Measurements from ENCODE around the gene ANKRD12.
A peak's percentile ranks its signal among the peaks of the same experiment; 100 is the strongest.

The ANKRD12 gene

GRCh38 chr18:9199681-9200080 is 63.1 kb downstream of the ANKRD12 start:
- Histone ChIP-seq H3K4me1 (ENCODE audit: control insufficient read depth in 2 of 2, insufficient read depth in 2 of 2, low read length in 2 of 2) (no peaks in the 10 kb centered on the region), H3K27me3 (ENCODE audit: control insufficient read depth in 2 of 2, insufficient read depth in 2 of 2, low read length in 2 of 2) (no peaks in the 10 kb centered on the region), H3K9ac (ENCODE audit: low read depth in 1 of 2, low read length in 2 of 2) (no peak overlapping the region), H3K27ac (ENCODE audit: low read depth in 2 of 2, low read length in 2 of 2) (no peak overlapping the region), H3K4me3 (ENCODE audit: low read length in 2 of 2) (no peak overlapping the region), H3K36me3 (ENCODE audit: control insufficient read depth in 2 of 2, insufficient read depth in 2 of 2, low read length in 2 of 2) (peaks cover 4 to 15% of the 10 kb centered on the region in 2 donors), H3K9me3 (ENCODE audit: control insufficient read depth in 2 of 2, low read length in 2 of 2) (no peaks in the 10 kb centered on the region)

GRCh38 chr18:9201224-9201623 is 64.6 kb downstream of the ANKRD12 start:
- H3K9ac ChIP-seq (ENCODE audit: low read depth in 1 of 2, low read length in 2 of 2), result no peak overlapping the region
- H3K4me1 ChIP-seq (ENCODE audit: control insufficient read depth in 2 of 2, insufficient read depth in 2 of 2, low read length in 2 of 2), result no peaks in the 10 kb centered on the region

GRCh38 chr18:9204659-9205058 is 68.1 kb downstream of the ANKRD12 start:
- Histone ChIP-seq H3K27me3 (ENCODE audit: control insufficient read depth in 2 of 2, insufficient read depth in 2 of 2, low read length in 2 of 2) (no peaks in the 10 kb centered on the region), H3K36me3 (ENCODE audit: control insufficient read depth in 2 of 2, insufficient read depth in 2 of 2, low read length in 2 of 2) (peaks cover 7 to 18% of the 10 kb centered on the region in 2 donors), H3K27ac (ENCODE audit: low read depth in 2 of 2, low read length in 2 of 2) (no peak overlapping the region), H3K9ac (ENCODE audit: low read depth in 1 of 2, low read length in 2 of 2) (no peak overlapping the region), H3K4me3 (ENCODE audit: low read length in 2 of 2) (no peak overlapping the region), H3K9me3 (ENCODE audit: control insufficient read depth in 2 of 2, low read length in 2 of 2) (no peaks in the 10 kb centered on the region), H3K4me1 (ENCODE audit: control insufficient read depth in 2 of 2, insufficient read depth in 2 of 2, low read length in 2 of 2) (no peaks in the 10 kb centered on the region)

More at GRCh38 chr18:9201224-9201623, 64.6 kb downstream of the ANKRD12 start:
- no peak overlapping the region for H3K27ac ChIP-seq (ENCODE audit: low read depth in 2 of 2, low read length in 2 of 2)
- no peaks in the 10 kb centered on the region for H3K27me3 ChIP-seq (ENCODE audit: control insufficient read depth in 2 of 2, insufficient read depth in 2 of 2, low read length in 2 of 2)
- peaks cover 5 to 11% of the 10 kb centered on the region in 2 donors for H3K36me3 ChIP-seq (ENCODE audit: control insufficient read depth in 2 of 2, insufficient read depth in 2 of 2, low read length in 2 of 2)
- no peaks in the 10 kb centered on the region for H3K9me3 ChIP-seq (ENCODE audit: control insufficient read depth in 2 of 2, low read length in 2 of 2)
- no peak overlapping the region for H3K4me3 ChIP-seq (ENCODE audit: low read length in 2 of 2)

- H3K4me3 ChIP-seq (ENCODE audit: low read length in 2 of 2), result no peak overlapping the region
- H3K9me3 ChIP-seq (ENCODE audit: control insufficient read depth in 2 of 2, low read length in 2 of 2), result no peaks in the 10 kb centered on the region
- no peak overlapping the region for H3K27ac ChIP-seq (ENCODE audit: low read depth in 2 of 2, low read length in 2 of 2)
- peaks cover 12 to 18% of the 10 kb centered on the region in 2 donors for H3K36me3 ChIP-seq (ENCODE audit: control insufficient read depth in 2 of 2, insufficient read depth in 2 of 2, low read length in 2 of 2)
- H3K4me1 ChIP-seq (ENCODE audit: control insufficient read depth in 2 of 2, insufficient read depth in 2 of 2, low read length in 2 of 2), result no peaks in the 10 kb centered on the region
- no peaks in the 10 kb centered on the region for H3K27me3 ChIP-seq (ENCODE audit: control insufficient read depth in 2 of 2, insufficient read depth in 2 of 2, low read length in 2 of 2)
- no peak overlapping the region for H3K9ac ChIP-seq (ENCODE audit: low read depth in 1 of 2, low read length in 2 of 2)
These were observed 69.8 kb downstream of the ANKRD12 start for GRCh38 chr18:9206421-9206820.

GRCh38 chr18:9209279-9209678 is 72.7 kb downstream of the ANKRD12 start:
- H3K4me1 ChIP-seq (ENCODE audit: control insufficient read depth in 2 of 2, insufficient read depth in 2 of 2, low read length in 2 of 2), result no peaks in the 10 kb centered on the region
- peaks cover 18 to 27% of the 10 kb centered on the region in 2 donors for H3K36me3 ChIP-seq (ENCODE audit: control insufficient read depth in 2 of 2, insufficient read depth in 2 of 2, low read length in 2 of 2)
- H3K9ac ChIP-seq (ENCODE audit: low read depth in 1 of 2, low read length in 2 of 2), result no peak overlapping the region
- no peak overlapping the region for H3K4me3 ChIP-seq (ENCODE audit: low read length in 2 of 2)
- no peak overlapping the region for H3K27ac ChIP-seq (ENCODE audit: low read depth in 2 of 2, low read length in 2 of 2)
- no peaks in the 10 kb centered on the region for H3K9me3 ChIP-seq (ENCODE audit: control insufficient read depth in 2 of 2, low read length in 2 of 2)
- no peaks in the 10 kb centered on the region for H3K27me3 ChIP-seq (ENCODE audit: control insufficient read depth in 2 of 2, insufficient read depth in 2 of 2, low read length in 2 of 2)

GRCh38 chr18:9210966-9211365 is 74.4 kb downstream of the ANKRD12 start:
- peaks cover 12 to 22% of the 10 kb centered on the region in 2 donors for H3K36me3 ChIP-seq (ENCODE audit: control insufficient read depth in 2 of 2, insufficient read depth in 2 of 2, low read length in 2 of 2)

GRCh38 chr18:9211955-9212354 is 75.4 kb downstream of the ANKRD12 start:
- Histone ChIP-seq H3K9me3 (ENCODE audit: control insufficient read depth in 2 of 2, low read length in 2 of 2) (no peaks in the 10 kb centered on the region), H3K36me3 (ENCODE audit: control insufficient read depth in 2 of 2, insufficient read depth in 2 of 2, low read length in 2 of 2) (peaks cover 19 to 25% of the 10 kb centered on the region in 2 donors), H3K27ac (ENCODE audit: low read depth in 2 of 2, low read length in 2 of 2) (no peak overlapping the region), H3K4me3 (ENCODE audit: low read length in 2 of 2) (no peak overlapping the region), H3K4me1 (ENCODE audit: control insufficient read depth in 2 of 2, insufficient read depth in 2 of 2, low read length in 2 of 2) (no peaks in the 10 kb centered on the region), H3K27me3 (ENCODE audit: control insufficient read depth in 2 of 2, insufficient read depth in 2 of 2, low read length in 2 of 2) (no peaks in the 10 kb centered on the region), H3K9ac (ENCODE audit: low read depth in 1 of 2, low read length in 2 of 2) (no peak overlapping the region)

More at GRCh38 chr18:9210966-9211365, 74.4 kb downstream of the ANKRD12 start:
- Histone ChIP-seq H3K9me3 (ENCODE audit: control insufficient read depth in 2 of 2, low read length in 2 of 2) (no peaks in the 10 kb centered on the region), H3K27ac (ENCODE audit: low read depth in 2 of 2, low read length in 2 of 2) (no peak overlapping the region), H3K4me1 (ENCODE audit: control insufficient read depth in 2 of 2, insufficient read depth in 2 of 2, low read length in 2 of 2) (no peaks in the 10 kb centered on the region), H3K27me3 (ENCODE audit: control insufficient read depth in 2 of 2, insufficient read depth in 2 of 2, low read length in 2 of 2) (no peaks in the 10 kb centered on the region), H3K9ac (ENCODE audit: low read depth in 1 of 2, low read length in 2 of 2) (no peak overlapping the region), H3K4me3 (ENCODE audit: low read length in 2 of 2) (no peak overlapping the region)

- Histone ChIP-seq H3K27ac (ENCODE audit: low read depth in 2 of 2, low read length in 2 of 2) (peak overlapping the region in 1 of 2 donors; percentile 7), H3K9me3 (ENCODE audit: control insufficient read depth in 2 of 2, low read length in 2 of 2) (no peaks in the 10 kb centered on the region), H3K36me3 (ENCODE audit: control insufficient read depth in 2 of 2, insufficient read depth in 2 of 2, low read length in 2 of 2) (peaks cover 12 to 23% of the 10 kb centered on the region in 2 donors), H3K27me3 (ENCODE audit: control insufficient read depth in 2 of 2, insufficient read depth in 2 of 2, low read length in 2 of 2) (no peaks in the 10 kb centered on the region), H3K4me3 (ENCODE audit: low read length in 2 of 2) (no peak overlapping the region), H3K9ac (ENCODE audit: low read depth in 1 of 2, low read length in 2 of 2) (no peak overlapping the region), H3K4me1 (ENCODE audit: control insufficient read depth in 2 of 2, insufficient read depth in 2 of 2, low read length in 2 of 2) (no peaks in the 10 kb centered on the region)
These were observed 78.8 kb downstream of the ANKRD12 start for GRCh38 chr18:9215221-9215933.

GRCh38 chr18:9216459-9216858 is 79.9 kb downstream of the ANKRD12 start:
- Histone ChIP-seq H3K9ac (ENCODE audit: low read depth in 1 of 2, low read length in 2 of 2) (no peak overlapping the region), H3K27ac (ENCODE audit: low read depth in 2 of 2, low read length in 2 of 2) (no peak overlapping the region), H3K4me3 (ENCODE audit: low read length in 2 of 2) (no peak overlapping the region), H3K27me3 (ENCODE audit: control insufficient read depth in 2 of 2, insufficient read depth in 2 of 2, low read length in 2 of 2) (no peaks in the 10 kb centered on the region), H3K9me3 (ENCODE audit: control insufficient read depth in 2 of 2, low read length in 2 of 2) (no peaks in the 10 kb centered on the region), H3K36me3 (ENCODE audit: control insufficient read depth in 2 of 2, insufficient read depth in 2 of 2, low read length in 2 of 2) (peaks cover 18% of the 10 kb centered on the region in 2 donors), H3K4me1 (ENCODE audit: control insufficient read depth in 2 of 2, insufficient read depth in 2 of 2, low read length in 2 of 2) (no peaks in the 10 kb centered on the region)

- no peaks in the 10 kb centered on the region for H3K9me3 ChIP-seq (ENCODE audit: control insufficient read depth in 2 of 2, low read length in 2 of 2)
- no peaks in the 10 kb centered on the region for H3K4me1 ChIP-seq (ENCODE audit: control insufficient read depth in 2 of 2, insufficient read depth in 2 of 2, low read length in 2 of 2)
- peaks cover 21 to 29% of the 10 kb centered on the region in 2 donors for H3K36me3 ChIP-seq (ENCODE audit: control insufficient read depth in 2 of 2, insufficient read depth in 2 of 2, low read length in 2 of 2)
- no peak overlapping the region for H3K4me3 ChIP-seq (ENCODE audit: low read length in 2 of 2)
- no peaks in the 10 kb centered on the region for H3K27me3 ChIP-seq (ENCODE audit: control insufficient read depth in 2 of 2, insufficient read depth in 2 of 2, low read length in 2 of 2)
- H3K9ac ChIP-seq (ENCODE audit: low read depth in 1 of 2, low read length in 2 of 2), result no peak overlapping the region
- H3K27ac ChIP-seq (ENCODE audit: low read depth in 2 of 2, low read length in 2 of 2), result no peak overlapping the region
These were observed 81.3 kb downstream of the ANKRD12 start for GRCh38 chr18:9217743-9218451.

Data from mucosa of rectum (tissue), 2 donors.